GM19467 (cell line): ENCODE data around the gene MEF2A.
"Not testable (repeated sequence)": the region's sequence is repeated elsewhere in the genome, so short reads cannot be mapped to it uniquely, and the experiment has no call there.

ENCODE experiments used
- ATAC-seq: cut with Tn5 transposase; IDR thresholded peaks from one replicate; pipeline ENCODE4 v1.9.1; 2021; ENCODE audit warnings: mild to moderate bottlenecking, moderate library complexity; ENCODE audit not compliant: unreplicated experiment

The MEF2A gene

GRCh38 chr15:99722406-99722805 lies 156.6 kb downstream of the MEF2A start:
- no peak for ATAC-seq

GRCh38 chr15:99726333-99726732 lies 160.5 kb downstream of the MEF2A start:
- no peak for ATAC-seq

- ATAC-seq: no peak
Observed at GRCh38 chr15:99727330-99727729, 161.5 kb downstream of the MEF2A start.

GRCh38 chr15:99727733-99728132 lies 161.9 kb downstream of the MEF2A start:
- ATAC-seq: no peak

- no peak for ATAC-seq
Observed at GRCh38 chr15:99728916-99729315, 163.1 kb downstream of the MEF2A start.

- no peak for ATAC-seq
Observed at GRCh38 chr15:99729327-99729726, 163.5 kb downstream of the MEF2A start.

- no peak for ATAC-seq
Observed at GRCh38 chr15:99729920-99730319, 164.1 kb downstream of the MEF2A start.

- ATAC-seq: no peak
Observed at GRCh38 chr15:99731336-99732123, 165.7 kb downstream of the MEF2A start.

- ATAC-seq: no peak
Observed at GRCh38 chr15:99732124-99732750, 166.5 kb downstream of the MEF2A start.

- peak; percentile 34 for ATAC-seq
Observed at GRCh38 chr15:99732751-99733267, 167.0 kb downstream of the MEF2A start.

- peak; percentile 98 for ATAC-seq
Observed at GRCh38 chr15:99733268-99734039, 167.7 kb downstream of the MEF2A start, which contains the start of gene LYSMD4. Gene LYSMD4 (minus strand): TSS chr15:99733437. CDS start chr15:99731999, 1,438 bp downstream.

- not testable (repeated sequence) for ATAC-seq
Observed at GRCh38 chr15:99734040-99734291, 168.2 kb downstream of the MEF2A start.

GRCh38 chr15:99734575-99734974 lies 168.8 kb downstream of the MEF2A start:
- no peak for ATAC-seq

- no peak for ATAC-seq
Observed at GRCh38 chr15:99735868-99736267, 170.1 kb downstream of the MEF2A start.

- no peak for ATAC-seq
Observed at GRCh38 chr15:99736702-99737101, 170.9 kb downstream of the MEF2A start.

GRCh38 chr15:99738021-99738847 lies 172.4 kb downstream of the MEF2A start:
- no peak for ATAC-seq

- no peak for ATAC-seq
Observed at GRCh38 chr15:99741835-99742234, 176.1 kb downstream of the MEF2A start.

- ATAC-seq: no peak
Observed at GRCh38 chr15:99744142-99744541, 178.4 kb downstream of the MEF2A start.

- ATAC-seq: no peak
Observed at GRCh38 chr15:99745370-99746086, 179.7 kb downstream of the MEF2A start.

- no peak for ATAC-seq
Observed at GRCh38 chr15:99749386-99749785, 183.6 kb downstream of the MEF2A start.
